HG03095 (cell line): Measurements from ENCODE around the gene TMEM187.

Source experiments
- ATAC-seq: cut with Tn5 transposase; IDR thresholded peaks from one replicate; pipeline ENCODE4 v1.9.1; 2021; ENCODE audit warnings: moderate library complexity; ENCODE audit not compliant: unreplicated experiment

TMEM187 gene, protein sequence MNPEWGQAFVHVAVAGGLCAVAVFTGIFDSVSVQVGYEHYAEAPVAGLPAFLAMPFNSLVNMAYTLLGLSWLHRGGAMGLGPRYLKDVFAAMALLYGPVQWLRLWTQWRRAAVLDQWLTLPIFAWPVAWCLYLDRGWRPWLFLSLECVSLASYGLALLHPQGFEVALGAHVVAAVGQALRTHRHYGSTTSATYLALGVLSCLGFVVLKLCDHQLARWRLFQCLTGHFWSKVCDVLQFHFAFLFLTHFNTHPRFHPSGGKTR

DNA sequence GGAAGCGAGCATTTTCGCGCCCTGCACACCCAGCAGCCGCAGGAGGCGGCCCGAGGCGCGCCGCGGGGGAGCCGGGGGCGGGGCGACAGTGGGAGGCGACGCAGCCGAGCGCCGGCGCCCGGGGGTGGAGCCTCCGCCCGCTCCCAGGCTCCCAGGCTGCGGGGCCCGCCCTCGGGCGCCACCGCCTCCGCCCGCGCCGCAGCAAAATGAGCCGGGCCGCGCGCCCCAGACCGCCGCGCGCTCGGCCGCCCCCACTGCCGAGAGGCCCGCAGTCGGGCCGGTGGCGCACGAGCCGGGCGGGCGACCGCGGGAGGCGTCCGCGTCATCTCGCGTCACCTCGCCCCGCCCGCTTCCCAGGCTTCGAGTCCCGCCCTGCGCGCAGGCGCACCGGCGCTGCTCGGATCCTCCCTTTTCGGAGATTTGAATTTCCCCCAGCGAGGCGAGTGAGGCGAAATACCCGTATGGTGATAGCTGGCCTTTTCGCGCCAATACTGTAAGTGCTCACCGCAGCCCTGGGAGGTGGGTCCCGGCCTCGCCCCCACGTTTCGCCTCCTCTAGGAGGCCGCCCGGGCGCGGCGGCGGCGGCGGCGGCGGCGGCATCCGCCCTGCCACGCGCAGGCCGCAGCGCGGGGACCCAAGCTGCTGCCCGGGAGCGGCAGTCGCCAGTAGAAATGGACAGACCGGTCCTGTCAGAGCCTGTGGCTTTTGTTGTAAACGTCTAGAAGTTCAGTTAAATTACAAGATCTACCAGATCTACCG is at the start of gene TMEM187:
TSS of gene TMEM187 (plus strand) at position 387 of the 759 bp plus-strand sequence. CDS start 9,309 bp downstream, outside the sequence.
- ATAC-seq: peak; percentile 43

DNA sequence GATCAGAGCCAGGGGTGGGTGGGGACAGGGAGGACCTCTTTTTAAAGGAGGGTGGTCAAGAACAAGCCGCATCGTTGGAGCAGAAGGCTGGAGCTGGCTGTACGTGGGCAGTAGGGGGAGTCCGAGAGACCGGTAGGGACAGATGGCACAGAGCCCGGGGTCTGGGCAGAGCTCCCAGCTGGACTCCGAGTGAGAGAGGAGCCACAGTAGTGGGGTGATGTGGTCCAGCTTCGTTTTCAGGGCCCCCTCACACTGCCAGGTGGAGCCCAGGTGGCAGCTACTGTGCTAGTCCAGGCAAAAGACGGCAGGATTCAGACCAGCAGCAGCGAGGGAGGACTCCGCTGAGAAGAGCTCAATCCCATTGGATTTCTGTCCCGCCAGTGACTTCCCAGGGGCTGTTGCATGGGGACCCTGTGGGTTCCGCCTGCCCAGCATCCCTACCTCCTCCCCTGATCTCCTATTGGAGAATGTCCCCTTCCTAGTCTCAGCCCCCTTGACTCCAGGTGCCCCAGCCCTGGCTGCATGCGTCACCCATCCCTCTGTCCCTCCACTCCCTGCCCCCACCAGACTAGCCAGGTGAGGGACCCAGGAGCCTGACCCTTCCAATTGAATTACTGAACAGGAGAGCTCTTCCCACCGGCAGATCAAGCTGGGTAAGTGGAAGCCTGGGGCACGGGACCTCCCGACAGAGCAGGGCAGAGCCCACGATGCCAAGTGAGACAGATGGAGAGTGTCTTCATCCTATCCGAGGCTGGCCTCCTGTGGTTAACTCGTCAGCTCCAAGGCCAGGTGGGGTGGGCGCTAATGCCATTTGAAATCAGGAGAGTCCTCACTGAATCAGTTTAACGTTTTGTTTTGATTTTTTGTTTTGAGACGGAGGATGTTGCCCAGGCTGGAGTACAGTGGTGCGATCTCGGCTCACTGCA is 49.4 kb upstream of the TMEM187 start:
- no peak for ATAC-seq

DNA sequence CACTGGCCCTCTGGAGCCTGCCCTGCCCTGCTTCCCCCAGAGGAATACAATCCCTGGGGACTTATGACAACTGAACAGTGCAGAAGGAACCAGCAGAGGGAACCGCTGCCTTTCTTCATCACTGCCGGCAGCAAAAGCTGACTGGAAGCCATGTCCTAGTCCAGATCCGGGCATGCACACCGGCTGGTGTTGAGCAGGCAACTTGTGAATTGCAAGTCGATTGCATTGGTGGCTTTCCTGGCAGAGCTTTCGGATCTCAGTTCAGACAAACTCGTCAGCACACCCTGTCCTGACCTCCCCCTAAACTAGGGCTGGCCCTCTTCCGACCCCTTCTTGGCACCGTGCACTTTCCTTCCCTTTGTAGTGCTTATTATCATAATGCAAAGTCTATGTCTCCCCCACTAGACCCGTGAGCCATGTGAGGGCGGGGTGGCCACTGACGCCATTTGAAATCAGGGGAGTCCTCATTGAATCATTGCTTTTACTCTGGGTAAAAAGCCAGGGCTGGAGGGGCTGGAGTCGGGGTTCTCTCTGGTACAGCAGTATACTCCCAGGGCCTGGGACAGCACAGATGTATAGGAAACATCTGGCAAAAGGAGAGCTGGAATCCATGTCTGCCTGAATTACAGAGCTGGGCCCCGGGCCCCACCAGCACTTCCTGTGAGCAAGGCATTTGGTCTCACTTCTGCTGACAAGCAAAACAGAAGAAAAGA is 48.2 kb upstream of the TMEM187 start:
- no peak for ATAC-seq

DNA sequence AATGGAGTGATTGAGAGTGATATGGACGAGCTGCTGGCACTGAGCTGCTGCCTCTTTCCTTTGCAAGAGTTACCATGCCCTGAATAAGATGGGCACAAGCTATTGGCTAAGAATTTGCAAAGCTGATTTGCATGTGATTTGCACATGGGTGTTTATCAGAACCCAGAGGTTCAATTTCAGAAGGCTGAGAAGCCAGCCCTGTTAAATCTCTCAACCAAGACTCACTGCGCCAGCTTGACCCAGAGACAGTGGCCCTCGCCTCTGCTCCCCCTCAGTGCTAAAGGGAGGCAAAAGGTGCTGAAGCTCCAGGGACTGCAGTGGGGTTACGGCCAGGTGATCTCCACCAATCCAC is 47.2 kb upstream of the TMEM187 start:
- no peak for ATAC-seq

DNA sequence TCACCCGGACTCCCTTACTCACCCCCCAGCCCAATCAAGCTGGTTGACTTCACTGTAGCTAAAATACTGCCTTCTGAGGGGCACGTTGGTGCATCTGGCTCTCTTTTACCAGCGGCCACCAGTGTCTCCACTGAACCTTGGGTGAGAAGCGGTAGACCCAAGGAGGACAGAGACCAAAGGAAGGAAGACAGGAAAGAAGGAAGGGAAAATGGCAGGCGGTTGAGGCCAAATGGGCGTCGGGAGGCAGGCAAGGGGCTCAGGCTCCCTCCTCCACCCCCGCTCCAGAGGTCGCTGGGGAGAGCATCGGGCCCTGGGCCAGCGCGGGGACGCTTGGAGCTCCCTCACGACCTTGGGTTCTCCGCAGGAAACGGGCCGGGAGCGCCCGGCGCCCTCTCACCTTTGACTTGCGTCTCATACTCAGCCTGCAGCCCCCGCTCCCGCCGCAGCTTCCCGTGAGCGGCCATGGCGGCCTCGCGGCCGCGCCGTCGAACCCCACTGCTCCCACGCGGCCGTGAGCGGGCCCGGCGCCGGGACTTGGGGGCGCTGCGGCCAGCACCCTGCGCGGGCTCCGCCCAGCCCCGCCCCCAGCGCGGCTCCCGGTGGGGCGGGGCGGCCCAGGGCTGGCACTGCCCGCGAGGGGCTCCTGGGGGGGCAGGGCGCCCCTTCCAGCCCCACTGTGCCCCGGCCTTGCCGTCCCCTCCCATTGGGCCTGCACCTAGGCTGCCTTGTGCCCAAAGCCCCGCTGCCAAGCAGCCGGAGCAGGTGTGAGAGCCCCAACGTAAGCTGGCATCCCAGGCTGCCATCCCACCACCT is 46.6 kb upstream of the TMEM187 start, which contains the start of gene ARHGAP4:
TSS of gene ARHGAP4 (minus strand) at position 526 of the 813 bp plus-strand sequence. CDS start at position 464, 62 bp downstream.
- ATAC-seq: no peak

DNA sequence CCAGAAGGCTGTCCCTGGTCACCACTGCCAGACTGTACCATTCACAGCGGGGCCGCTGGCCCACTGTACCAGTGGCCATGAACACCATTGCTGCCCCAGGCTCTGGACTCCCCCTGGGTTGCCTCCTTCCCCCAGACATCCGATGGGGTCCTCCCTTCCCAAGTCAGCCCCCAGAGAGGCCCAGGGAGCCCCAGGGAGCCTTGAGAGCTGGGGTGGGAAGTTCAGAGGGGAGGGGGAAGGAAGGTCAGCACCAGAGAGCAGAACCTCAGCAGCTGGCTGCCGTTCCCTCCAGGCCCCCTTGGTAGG is 46.0 kb upstream of the TMEM187 start:
- ATAC-seq: no peak

DNA sequence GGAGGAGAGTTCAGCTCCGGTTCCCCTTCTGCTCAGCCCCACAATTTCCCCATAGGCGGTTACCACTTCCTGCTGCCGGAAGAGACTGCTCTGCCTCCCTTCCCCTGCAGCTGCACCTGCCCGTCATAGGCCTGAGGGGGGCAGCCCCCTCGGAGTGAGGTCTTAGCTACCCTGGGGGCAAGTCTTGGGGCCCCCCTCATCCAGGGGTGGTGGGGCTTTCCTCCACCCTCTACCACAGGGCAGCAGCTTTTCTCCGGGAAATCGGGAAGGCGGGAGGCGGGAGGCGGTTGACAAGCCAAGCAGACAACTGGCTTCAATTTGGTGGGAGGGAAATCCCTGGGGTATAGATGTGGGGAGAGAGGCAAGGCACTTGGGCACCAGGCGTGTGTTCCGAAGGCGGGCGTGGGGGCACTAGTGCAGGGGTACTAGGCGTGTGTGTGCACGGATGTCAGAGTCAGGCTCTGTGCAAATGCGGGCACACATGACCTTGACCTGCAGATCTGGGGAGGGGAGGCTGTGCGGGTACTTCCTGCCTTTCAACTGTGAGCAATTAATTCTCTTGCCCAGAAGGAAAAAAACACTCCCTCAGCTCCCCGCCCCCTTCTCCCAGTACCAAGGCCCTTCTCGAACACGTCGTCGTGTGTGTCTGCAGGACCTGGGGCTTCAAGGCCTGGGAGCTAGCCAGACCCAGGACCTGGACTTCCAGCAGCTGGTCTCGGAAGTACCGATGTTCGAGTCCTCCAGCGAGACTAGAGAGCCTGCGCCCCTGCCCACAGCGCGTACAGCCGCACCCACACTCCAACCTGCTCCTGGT is 45.5 kb upstream of the TMEM187 start:
- peak; percentile 37 for ATAC-seq

DNA sequence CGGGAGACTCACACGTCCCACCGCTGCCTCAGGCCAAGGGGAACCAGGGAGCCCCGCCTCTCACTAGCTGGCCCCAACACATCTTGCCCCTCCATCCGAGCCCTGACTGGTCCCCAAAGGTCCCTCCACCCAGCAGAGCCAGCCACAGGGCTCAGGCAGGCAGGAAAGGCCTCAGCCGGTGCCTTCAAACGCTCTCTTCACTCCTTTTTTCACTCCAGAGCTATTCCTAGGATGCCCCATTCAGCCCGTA is 45.0 kb upstream of the TMEM187 start:
- ATAC-seq: no peak

DNA sequence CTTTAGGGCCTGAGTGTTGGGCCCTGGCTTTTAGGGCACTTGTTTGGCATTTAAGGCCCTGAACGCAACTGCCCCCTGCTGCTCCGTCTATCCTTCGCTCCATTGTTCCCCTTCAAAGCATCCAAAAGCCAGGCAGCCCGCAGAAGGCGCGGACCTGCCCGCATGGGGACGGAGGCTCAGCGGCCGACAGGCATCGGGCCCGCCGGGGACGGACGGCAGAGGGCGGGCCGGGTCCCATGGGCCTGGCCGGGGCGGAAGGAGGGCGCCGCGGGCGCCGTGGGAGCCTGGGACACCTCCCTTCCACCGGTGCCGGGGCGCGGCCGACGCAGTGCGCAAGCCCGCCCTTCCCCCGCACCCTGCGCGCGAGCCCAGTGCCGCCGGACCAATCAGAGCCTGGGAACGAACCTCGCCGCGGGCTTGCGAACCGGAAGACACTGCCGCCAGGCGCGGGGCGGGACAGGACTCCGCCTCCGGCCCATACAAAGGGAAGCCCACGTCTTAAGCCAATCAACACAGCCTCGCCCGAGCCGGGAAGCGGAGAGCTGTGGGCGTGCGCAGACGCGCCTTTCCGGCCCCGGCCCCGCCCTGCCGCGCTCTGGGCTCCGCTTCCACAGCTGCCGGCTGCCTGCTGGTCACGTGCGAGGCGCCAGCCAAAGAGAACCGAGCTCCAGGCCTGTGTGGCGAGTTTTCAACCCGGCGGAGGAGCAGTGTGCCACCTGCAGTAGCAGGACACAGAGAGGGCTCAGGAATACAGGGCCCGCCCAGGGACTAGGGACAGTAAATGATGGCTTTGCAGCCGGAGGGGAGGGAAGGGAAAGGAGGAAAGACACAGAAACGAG is 44.4 kb upstream of the TMEM187 start:
- peak; percentile 63 for ATAC-seq

DNA sequence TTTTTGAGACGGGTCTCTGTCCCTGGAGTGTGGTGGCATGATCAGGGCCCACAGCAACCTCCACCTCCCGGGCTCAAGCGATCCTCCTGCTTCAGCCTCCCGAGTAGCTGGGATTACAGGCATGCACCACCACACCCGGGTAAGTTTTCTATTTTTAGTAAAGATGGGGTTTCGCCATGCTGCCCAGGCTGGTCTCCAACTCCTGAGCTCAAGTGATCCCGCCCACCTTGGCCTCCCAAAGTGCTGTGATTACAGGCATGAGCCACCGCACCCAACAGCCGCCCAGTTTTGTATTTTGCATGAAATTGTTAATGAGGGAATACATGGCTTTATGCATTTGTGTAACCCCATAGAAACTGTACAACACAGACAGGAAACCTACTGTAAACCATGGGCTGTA is 43.7 kb upstream of the TMEM187 start:
- no peak for ATAC-seq

DNA sequence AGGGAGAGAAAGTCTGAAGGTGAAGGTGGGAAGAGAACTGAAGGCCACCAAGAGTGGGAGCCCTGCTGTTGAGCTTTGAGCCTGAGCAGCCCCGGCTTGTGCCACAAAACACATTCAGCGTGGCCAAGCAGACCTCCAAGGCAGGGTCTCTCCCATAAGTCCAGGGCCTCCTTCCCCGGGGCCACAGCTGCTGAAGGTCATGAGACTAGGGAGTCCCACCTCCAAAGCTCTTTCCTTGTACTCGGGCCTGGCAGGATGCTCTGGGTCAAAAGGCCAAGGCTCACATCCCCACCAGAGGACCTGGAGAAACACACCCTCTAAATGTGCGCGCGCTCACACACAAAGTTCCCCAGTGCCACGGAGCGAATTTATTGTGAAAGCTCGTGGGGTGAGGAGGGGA is 43.0 kb upstream of the TMEM187 start:
- ATAC-seq: no peak

DNA sequence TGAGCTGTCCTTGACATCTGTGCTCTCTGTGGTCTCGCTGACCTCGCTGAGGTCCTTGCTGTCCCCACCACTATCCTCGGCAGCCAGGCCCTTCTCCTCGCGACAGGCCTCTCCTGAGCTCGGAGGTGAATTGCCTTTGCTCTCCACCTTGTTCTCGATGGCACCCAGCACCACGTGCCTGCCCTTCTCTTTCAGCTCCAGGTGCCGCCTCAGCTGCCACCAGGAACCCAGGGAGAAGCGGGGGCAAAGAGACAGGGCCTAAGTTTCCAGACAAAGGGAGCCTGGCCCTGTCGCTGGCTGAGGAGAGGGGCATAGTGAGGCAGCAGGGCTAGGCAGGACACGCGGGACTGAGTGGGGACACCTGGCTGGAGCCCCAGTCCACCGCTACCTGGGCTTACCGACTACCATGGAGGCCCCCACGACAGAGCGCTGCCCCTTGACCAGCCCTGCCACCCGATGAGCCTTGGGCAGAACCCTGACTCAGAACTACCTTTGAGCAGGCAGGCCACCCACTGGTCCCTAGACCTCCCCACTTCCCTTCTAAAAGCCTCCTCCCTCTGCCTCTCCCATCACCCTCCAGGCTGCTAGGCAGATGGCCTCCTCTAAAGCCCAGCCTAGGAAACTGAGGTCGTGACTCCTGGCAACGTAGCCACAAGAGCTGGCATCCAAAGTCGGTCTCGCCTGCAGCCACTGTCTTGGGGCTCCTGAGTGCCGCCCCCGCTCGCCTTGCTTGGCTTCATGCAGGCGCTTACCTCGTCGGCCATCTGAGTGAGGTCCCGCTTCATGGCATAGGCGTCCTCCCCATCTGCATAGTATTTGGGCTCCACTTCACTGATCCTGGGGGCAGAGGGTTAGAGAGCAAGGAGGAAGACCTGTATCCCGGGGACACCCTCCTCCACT is 42.3 kb upstream of the TMEM187 start:
- ATAC-seq: no peak

DNA sequence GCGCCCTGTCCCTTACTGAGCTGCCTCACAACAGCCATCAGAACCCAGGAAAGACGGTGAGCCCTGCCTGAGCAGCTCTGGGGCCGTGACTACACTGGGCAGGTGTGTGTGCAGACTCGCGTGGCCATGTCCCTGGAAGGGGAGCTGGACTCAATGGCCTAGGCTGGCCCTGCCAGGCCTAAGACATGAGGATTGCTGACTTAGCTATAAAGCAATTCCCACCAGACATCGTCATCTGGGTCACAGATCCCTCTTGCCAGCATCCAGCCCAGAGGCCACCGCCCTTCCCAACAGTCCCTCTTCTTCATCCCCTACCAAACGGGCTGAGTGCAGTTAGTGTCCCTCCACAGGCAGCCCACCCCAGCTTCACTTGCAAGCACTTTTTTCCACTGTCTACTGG is 41.4 kb upstream of the TMEM187 start:
- no peak for ATAC-seq

DNA sequence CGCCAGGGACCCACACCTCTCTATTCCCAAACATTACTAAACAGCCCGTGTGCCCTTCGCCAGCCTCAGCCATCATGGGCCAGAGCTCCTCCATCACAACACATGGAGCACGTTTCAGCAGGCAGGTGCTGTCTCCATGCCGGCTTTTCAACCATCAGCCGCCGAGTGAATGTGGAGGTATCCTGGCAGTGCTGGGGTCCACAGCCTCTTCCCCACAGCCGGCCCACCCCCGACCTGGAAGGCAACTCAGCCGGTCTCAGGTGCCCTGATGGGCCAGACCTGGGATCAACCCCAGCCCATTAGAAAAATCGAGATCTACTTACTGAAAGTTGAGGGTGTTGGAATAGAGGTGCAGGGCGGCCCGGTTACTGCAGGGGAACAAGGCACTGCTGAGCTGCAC is 40.8 kb upstream of the TMEM187 start:
- no peak for ATAC-seq

DNA sequence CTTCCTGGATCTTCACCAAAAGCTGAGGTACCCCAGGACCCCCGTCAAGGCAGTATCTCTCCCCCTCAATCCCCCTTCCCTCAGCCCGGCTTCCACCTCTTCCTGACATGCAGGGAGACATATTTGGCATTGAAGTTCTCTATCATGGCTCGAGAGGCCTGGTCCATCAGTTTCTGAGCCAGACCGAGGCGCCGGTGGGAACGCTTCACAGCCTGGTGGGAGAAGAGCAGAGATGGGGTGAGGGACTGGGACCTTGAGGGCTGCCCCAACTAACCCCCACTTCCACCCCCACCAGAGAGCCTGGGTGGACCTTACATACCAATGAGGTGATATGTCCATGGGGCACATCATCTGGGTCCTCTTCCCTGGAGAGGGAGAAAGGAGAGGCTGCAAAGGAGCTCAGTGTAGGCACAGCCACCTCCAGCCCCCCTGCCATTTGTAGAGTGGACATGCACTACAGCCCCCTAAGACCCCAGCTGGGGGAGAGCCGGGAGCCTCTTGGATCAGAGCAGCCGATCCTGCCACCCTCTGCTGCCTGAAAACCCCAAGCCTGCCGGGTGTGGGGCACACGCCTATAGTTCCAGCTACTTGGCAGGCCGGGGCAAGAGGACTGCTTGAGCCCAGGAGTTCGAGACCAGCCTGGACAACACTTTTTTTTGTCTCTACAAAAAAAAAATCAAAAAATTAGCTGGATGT is 40.2 kb upstream of the TMEM187 start:
- no peak for ATAC-seq

DNA sequence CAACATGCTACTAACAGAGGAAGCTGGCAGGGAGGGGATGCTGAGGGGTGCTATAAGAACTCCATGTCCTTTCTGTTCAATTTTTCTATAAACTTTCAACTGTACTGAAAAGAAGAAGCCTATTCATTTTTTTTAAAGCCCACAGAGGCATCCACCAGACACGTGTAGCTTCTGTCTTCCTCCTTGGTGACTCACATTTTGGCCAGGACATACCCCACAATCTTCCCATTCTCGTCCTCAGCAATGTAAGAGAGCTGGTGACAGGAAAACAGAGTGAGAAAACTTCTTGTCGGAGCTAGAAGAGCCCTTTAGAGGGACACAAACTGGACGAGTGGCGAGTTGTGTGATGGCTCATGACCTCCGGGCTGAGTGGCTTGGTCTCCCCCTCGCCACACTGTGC is 38.8 kb upstream of the TMEM187 start:
- no peak for ATAC-seq

DNA sequence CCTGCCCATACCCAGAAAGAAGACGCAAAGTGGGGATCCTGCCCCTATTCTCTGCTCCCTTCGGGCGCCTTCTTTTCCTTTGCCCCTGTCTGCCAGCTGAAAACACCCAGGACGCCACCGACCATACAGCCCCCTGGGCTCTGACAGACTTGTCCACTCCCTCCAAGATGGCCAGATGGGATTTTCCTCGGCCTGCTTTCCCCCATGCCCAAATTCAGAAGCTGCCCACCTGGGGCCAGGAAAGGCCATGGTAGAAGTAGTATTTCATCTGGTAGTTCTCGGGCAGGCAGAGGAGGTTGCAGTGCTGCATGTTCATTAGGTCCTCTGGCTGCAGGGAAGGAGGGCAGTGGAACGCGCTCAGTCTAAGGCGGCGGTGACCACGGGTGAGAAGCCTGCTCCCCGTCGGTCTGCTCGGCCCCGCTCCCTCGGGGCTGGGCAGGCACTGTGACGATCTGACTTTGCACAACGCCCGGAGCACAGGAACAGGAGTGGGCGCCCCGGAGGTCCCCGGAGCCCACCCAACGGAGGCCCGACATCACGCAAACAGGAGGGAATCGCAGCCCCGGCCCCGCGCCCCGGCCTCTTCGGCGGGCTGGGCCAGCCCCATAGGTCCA is 38.3 kb upstream of the TMEM187 start:
- no peak for ATAC-seq
